Measurements from ENCODE around the gene NFIB.

DNA sequence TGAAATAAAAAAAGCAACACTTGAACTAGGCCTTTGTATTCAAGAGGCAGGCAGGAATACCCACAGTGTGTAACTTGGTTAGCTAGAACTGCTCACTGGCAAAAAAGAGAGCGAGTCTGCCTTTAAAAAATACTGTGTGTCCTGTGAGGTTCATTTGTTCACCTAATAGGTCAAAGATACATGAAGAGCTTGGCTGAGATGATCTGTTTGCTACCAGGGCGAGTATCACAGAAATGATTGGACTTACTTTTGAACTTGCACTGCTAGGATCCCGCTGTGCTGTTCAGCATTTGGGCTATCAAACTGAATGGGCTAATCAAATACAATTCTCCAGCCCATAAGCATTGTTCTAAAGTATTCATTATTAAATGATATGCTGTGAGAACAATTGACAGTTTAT is 229.1 kb downstream of the NFIB start:
- TF ChIP-seq, protein P1, sequence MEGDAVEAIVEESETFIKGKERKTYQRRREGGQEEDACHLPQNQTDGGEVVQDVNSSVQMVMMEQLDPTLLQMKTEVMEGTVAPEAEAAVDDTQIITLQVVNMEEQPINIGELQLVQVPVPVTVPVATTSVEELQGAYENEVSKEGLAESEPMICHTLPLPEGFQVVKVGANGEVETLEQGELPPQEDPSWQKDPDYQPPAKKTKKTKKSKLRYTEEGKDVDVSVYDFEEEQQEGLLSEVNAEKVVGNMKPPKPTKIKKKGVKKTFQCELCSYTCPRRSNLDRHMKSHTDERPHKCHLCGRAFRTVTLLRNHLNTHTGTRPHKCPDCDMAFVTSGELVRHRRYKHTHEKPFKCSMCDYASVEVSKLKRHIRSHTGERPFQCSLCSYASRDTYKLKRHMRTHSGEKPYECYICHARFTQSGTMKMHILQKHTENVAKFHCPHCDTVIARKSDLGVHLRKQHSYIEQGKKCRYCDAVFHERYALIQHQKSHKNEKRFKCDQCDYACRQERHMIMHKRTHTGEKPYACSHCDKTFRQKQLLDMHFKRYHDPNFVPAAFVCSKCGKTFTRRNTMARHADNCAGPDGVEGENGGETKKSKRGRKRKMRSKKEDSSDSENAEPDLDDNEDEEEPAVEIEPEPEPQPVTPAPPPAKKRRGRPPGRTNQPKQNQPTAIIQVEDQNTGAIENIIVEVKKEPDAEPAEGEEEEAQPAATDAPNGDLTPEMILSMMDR (IDR thresholded peaks at IDR 0.05), result no peak
- no peak for TF ChIP-seq RFX5 (IDR thresholded peaks at IDR 0.05)
- no peak for TF ChIP-seq RAD21 (conservative IDR thresholded peaks at IDR 0.05 in 1 of 2, IDR thresholded peaks at IDR 0.05 in 1 of 2)
- TF ChIP-seq, protein P2, sequence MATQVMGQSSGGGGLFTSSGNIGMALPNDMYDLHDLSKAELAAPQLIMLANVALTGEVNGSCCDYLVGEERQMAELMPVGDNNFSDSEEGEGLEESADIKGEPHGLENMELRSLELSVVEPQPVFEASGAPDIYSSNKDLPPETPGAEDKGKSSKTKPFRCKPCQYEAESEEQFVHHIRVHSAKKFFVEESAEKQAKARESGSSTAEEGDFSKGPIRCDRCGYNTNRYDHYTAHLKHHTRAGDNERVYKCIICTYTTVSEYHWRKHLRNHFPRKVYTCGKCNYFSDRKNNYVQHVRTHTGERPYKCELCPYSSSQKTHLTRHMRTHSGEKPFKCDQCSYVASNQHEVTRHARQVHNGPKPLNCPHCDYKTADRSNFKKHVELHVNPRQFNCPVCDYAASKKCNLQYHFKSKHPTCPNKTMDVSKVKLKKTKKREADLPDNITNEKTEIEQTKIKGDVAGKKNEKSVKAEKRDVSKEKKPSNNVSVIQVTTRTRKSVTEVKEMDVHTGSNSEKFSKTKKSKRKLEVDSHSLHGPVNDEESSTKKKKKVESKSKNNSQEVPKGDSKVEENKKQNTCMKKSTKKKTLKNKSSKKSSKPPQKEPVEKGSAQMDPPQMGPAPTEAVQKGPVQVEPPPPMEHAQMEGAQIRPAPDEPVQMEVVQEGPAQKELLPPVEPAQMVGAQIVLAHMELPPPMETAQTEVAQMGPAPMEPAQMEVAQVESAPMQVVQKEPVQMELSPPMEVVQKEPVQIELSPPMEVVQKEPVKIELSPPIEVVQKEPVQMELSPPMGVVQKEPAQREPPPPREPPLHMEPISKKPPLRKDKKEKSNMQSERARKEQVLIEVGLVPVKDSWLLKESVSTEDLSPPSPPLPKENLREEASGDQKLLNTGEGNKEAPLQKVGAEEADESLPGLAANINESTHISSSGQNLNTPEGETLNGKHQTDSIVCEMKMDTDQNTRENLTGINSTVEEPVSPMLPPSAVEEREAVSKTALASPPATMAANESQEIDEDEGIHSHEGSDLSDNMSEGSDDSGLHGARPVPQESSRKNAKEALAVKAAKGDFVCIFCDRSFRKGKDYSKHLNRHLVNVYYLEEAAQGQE (IDR thresholded peaks at IDR 0.05), result no peak
- no peak for TF ChIP-seq HDAC2 (IDR thresholded peaks at IDR 0.05)
- no peak for TF ChIP-seq EP300 (IDR thresholded peaks at IDR 0.05)
- no peak for TF ChIP-seq ZNF302 (CRISPR knock-in tag; IDR thresholded peaks at IDR 0.05)
- no peak for TF ChIP-seq CHD2 (IDR thresholded peaks at IDR 0.05; ENCODE audit: low read length, partially characterized antibody)
- no peak for TF ChIP-seq BHLHE40 (IDR thresholded peaks at IDR 0.05; ENCODE audit: low read depth, low read length)
- TF ChIP-seq, protein P3, sequence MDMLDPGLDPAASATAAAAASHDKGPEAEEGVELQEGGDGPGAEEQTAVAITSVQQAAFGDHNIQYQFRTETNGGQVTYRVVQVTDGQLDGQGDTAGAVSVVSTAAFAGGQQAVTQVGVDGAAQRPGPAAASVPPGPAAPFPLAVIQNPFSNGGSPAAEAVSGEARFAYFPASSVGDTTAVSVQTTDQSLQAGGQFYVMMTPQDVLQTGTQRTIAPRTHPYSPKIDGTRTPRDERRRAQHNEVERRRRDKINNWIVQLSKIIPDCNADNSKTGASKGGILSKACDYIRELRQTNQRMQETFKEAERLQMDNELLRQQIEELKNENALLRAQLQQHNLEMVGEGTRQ (IDR thresholded peaks at IDR 0.05), result no peak

Measured in A549 (cell line).